Heart left ventricle (tissue), 16 donors: ENCODE measurements around the gene SNX9. TPM values are rescaled to one million over a fixed set of nuclear protein-coding genes. Genes with fewer than 3 reads are reported as not detected.

Experiments used
- ATAC-seq, 4 donors: fragments of 200-7000 bp; cut with Tn5 transposase; one replicate each; pipeline ENCODE4 v1.9.1; 2020 to 2022; ENCODE audit warnings: moderate library complexity in 4 of 4, mild to moderate bottlenecking in 3 of 4, moderate number of reproducible peaks in 1 of 4
- DNase-seq, 5 donors: peaks; one replicate each; pipeline ENCODE4 v3.0.0-alpha.2; 2020
- H3K27ac ChIP-seq, 12 donors: fragments of 200-600 bp; sonication (generic) in 4 of 12; one replicate each; pipeline versions ENCODE4 v1.5.0 to v1.8.0; 2016 to 2022; ENCODE audit warnings: mild to moderate bottlenecking in 2 of 12
- H3K27me3 ChIP-seq, 9 donors: fragments of 200-600 bp; sonication (generic) in 2 of 9; one replicate each; pipeline versions ENCODE4 v1.5.1 to v1.8.0; 2016 to 2022; ENCODE audit warnings: mild to moderate bottlenecking in 3 of 9
- H3K36me3 ChIP-seq, 9 donors: fragments of 200-600 bp; sonication (generic) in 2 of 9; one replicate each; pipeline versions ENCODE4 v1.5.0 to v1.8.0; 2018 to 2022; ENCODE audit warnings: mild to moderate bottlenecking in 2 of 9
- H3K4me1 ChIP-seq, 12 donors: fragments of 200-600 bp; sonication (generic) in 4 of 12; one replicate each; pipeline versions ENCODE4 v1.5.0 to v1.8.0; 2016 to 2022; ENCODE audit warnings: mild to moderate bottlenecking in 3 of 12
- H3K4me3 ChIP-seq, 12 donors: fragments of 200-600 bp; sonication (generic) in 4 of 12; one replicate each; pipeline versions ENCODE4 v1.5.0 to v1.8.0; 2017 to 2022; ENCODE audit warnings: mild to moderate bottlenecking in 9 of 12, moderate library complexity in 4 of 12
- H3K9me3 ChIP-seq, 12 donors: fragments of 200-600 bp; sonication (generic) in 4 of 12; one replicate each; pipeline versions ENCODE4 v1.5.0 to v1.8.0; 2016 to 2022; ENCODE audit warnings: mild to moderate bottlenecking in 1 of 12
- POLR2A ChIP-seq, 2 donors: fragments of 450-650 bp; IDR thresholded peaks; one replicate each; pipeline ENCODE4 v1.6.1; 2017; ENCODE audit warnings: antibody characterized with exemption in 2 of 2, mild to moderate bottlenecking in 2 of 2, moderate library complexity in 2 of 2
- WGBS, 4 donors: extraction: QIAGEN DNeasy Blood & Tissue Kit in 2 of 4; methylation state at CpG; one replicate each; pipeline versions ENCODE4 v1.1.5 to v1.1.7; 2013 to 2018; 5-methylcytosine and 5-hydroxymethylcytosine counted together
- intact Hi-C, 10 donors: fragments of 100-400 bp; cut with DNase I; formaldehyde crosslinking; loops; one replicate each; pipeline versions ENCODE4 v1.11.1 to v1.14.2; 2022
- polyA plus RNA-seq, 2 donors: library from polyadenylated mRNA; stranded (reverse); fragments of 200-250 nt; gene quantifications; one replicate each; pipeline ENCODE4 v1.2.3, GENCODE V29; 2013
- total RNA-seq, 9 donors: library from RNA; depleted of rRNA in 2 of 9; stranded (reverse); fragments of >200 nt in 2 of 9; fragmentation: NEBNext Ultra II Directional in 3 of 9; extraction: Animal tissue kit (Norgen Biotek cat#: 25700) in 3 of 9; gene quantifications; one replicate each; pipeline versions ENCODE4 v1.1.0 to v1.2.4, GENCODE V29; 2016 to 2023
- TF ChIP-seq, protein P1 (sequence below), 12 donors: fragments of 200-600 bp; sonication (generic) in 4 of 12; IDR thresholded peaks; one replicate each; pipeline versions ENCODE4 v1.5.0 to v1.8.0; 2018 to 2022; ENCODE audit warnings: antibody characterized with exemption in 12 of 12, mild to moderate bottlenecking in 5 of 12
- donor health status: ischemic (EF 13 %, LVEDD 7.1; RV severe dilation, severe dysfunction).
- donor health status: healthy with polysubstance abuse.
- donor health status: DM: no; HTN: yes; CAD: no.
- donor health status: DM: no; HTN: no; CAD: no.
- donor health status: ischemic (EF 25% LVEDD 6.9; RV normal size, moderate dysfunction).
- donor health status: ischemic (EF 25% LVEDD 5.7; RV mildly dilated, moderate dysfunction).
- donor health status: healthy.
- donor health status: DM: yes; HTN: yes; CAD: no.
- donor health status: ischemic (EF 35%, LVEDD 5.7; RV mildly dilated, moderate dysfunction).
- donor health status: nonischemic (EF 11% LVEDD 7.7; RV severe dilation, severe dysfunction).
- donor health status: DM: yes; HTN: yes; CAD: no.
- donor health status: PGD.
- donor health status: ischemic (EF 29% LVEDD 5.4; RV normal size, mild dysfunction).
- donor health status: nonischemic (EF 23%, LVEDD 6.1; RV moderate dilation, normal function).

SNX9 gene
- total and polyA plus RNA-seq, 11 donors, result 15.4 to 44.0 (median 30.7) TPM

DNA sequence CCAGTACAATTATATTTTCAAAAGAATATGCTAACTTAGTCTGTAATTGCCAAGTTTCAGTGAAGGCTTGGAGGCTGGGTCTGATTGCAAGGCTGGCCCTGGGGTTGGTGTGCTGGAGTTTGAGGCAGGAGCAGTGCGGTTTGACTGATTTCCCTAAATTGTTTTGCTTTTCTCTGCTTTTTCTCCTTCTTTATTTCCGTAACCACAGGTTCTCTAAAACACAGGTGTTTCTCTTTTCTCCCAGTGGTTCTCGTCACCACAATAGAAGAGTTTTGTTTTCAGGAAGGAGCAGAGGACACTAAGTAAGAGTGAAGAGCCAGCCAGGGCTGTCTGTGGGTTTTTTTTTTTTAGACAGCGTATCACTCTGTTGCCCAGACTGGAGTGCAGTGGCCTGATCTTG lies 8.2 kb upstream of the SNX9 start:
- ATAC-seq, result no peak
- H3K4me1 ChIP-seq, result peaks cover 0 to 30% (median 13%) of the 10 kb centered on the region in 12 donors
- TF ChIP-seq, protein P1, sequence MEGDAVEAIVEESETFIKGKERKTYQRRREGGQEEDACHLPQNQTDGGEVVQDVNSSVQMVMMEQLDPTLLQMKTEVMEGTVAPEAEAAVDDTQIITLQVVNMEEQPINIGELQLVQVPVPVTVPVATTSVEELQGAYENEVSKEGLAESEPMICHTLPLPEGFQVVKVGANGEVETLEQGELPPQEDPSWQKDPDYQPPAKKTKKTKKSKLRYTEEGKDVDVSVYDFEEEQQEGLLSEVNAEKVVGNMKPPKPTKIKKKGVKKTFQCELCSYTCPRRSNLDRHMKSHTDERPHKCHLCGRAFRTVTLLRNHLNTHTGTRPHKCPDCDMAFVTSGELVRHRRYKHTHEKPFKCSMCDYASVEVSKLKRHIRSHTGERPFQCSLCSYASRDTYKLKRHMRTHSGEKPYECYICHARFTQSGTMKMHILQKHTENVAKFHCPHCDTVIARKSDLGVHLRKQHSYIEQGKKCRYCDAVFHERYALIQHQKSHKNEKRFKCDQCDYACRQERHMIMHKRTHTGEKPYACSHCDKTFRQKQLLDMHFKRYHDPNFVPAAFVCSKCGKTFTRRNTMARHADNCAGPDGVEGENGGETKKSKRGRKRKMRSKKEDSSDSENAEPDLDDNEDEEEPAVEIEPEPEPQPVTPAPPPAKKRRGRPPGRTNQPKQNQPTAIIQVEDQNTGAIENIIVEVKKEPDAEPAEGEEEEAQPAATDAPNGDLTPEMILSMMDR (IDR thresholded peaks at IDR 0.05), result no peak
- TF ChIP-seq POLR2A (IDR thresholded peaks at IDR 0.05), result no peak
- H3K36me3 ChIP-seq, result no peaks in the 10 kb centered on the region
- H3K27me3 ChIP-seq, result no peaks in the 10 kb centered on the region
- DNase-seq, result no peak
- peaks cover 0 to 5% (median 0%) of the 10 kb centered on the region in 12 donors for H3K9me3 ChIP-seq
- H3K27ac ChIP-seq, result peak overlapping the region in 10 of 12 donors; percentile 7 to 91 (median 66)
- H3K4me3 ChIP-seq, result no peak overlapping the region
- intact Hi-C loops, result loop anchor here in 1 of 10 donors (5.0 kb wide), 1 partner anchor 48 kb away; no protein-coding TSS in a partner anchor
- 78 to 91% (median 87%) methylated on average over 4 of the region's 4 CpGs for WGBS, 4 donors

DNA sequence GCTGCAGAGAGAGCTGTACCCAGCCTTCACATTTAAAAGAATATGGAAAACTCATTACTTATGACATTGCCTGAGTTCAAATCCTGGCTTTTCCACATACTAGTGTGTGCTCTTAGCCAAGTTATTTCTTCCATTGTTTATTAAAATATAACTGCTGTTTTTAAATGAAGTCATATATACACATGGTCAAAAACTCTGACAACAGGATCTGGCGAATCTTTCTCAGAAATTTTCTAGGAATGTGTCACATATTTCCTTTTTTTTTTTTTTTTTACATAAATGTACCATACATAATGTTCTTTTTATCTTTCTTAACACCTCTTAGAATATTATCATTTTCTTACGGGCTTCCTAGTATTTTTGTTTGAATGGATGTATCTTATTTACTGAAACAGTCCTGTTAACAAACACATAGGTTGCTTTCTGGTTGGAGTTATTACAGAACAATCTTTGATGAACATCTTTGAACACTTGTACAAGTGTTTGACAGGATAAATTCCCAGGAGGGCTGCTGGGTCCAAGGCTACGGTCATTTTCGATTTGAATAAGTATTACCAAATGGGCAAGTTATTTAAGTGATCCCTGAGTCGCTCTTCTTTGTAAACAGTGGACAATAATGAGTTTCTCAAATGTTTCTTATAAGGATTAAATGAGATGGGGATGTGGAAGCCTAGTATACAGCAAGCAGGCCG lies 1.6 kb upstream of the SNX9 start:
- peak overlapping the region in 4 of 12 donors; percentile 18 to 98 (median 93) for H3K27ac ChIP-seq
- intact Hi-C loops, result loop anchor here in 7 of 10 donors (2.0 to 10.0 kb wide), 5 partner anchors 51 to 59 kb away; no protein-coding TSS in a partner anchor
- WGBS, 4 donors, result 54 to 66% (median 58%) methylated on average over 6 of the region's 6 CpGs

DNA sequence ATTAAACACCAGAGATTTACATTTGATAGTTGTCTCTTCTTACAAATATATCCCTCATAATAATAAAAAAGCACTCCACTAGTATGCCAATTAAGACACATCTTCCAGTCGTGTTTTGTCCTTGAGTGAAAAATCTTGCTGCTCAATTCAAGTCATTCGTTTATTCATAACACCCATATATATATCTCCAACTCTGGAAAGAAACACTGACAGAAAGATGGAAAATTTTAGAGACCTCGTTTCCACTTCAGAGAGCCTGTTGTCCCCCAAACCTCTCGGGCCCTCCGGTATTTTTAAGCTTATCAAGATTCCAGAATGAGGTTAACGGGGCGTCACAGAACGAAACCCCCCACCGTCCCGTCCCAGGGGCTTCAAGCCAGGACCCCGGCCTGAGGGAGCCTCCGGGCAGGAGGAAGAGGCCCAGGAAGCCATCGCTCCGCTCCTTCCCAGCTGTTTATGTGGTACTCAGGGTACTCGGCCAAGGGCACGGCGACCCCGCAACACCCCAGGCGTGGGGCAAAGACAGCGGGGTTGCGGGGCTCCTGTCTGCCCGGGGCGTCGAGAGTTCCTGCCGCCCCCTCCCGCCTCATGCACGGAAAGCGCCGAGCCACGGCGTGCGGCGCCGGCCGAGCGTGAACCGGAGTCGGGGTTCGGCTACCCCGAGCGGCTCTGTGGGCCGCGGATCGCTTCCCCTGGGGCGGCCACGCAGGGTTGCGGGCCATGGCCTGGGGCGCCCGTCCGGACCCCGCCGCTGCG lies 623 bp upstream of the SNX9 start:
- WGBS, 4 donors, result 8 to 25% (median 15%) methylated on average over 21 to 53 of the region's 53 CpGs
- H3K27ac ChIP-seq, result peak overlapping the region; percentile 84 to 98 (median 94)

More for the DNA sequence above, 1.6 kb upstream of the SNX9 start:
- no peaks in the 10 kb centered on the region for H3K9me3 ChIP-seq
- no peaks in the 10 kb centered on the region for H3K36me3 ChIP-seq
- H3K4me3 ChIP-seq, result peak overlapping the region in 1 of 12 donors; percentile 7
- no peaks in the 10 kb centered on the region for H3K27me3 ChIP-seq
- DNase-seq, result no peak
- TF ChIP-seq POLR2A (IDR thresholded peaks at IDR 0.05), result no peak
- TF ChIP-seq, protein P1 (IDR thresholded peaks at IDR 0.05), result no peak
- peaks cover 0 to 36% (median 20%) of the 10 kb centered on the region in 12 donors for H3K4me1 ChIP-seq
- ATAC-seq, result no peak

More for the DNA sequence above, 623 bp upstream of the SNX9 start:
- no peaks in the 10 kb centered on the region for H3K9me3 ChIP-seq
- DNase-seq (peak in 3 of 5 donors; percentile 33 to 69 (median 43)), ATAC-seq (peak in 2 of 4 donors; percentile 21 to 32)
- peaks cover 0 to 36% (median 20%) of the 10 kb centered on the region in 12 donors for H3K4me1 ChIP-seq
- intact Hi-C loops, result loop anchor here in 7 of 10 donors (2.0 to 10.0 kb wide), 5 partner anchors 50 to 60 kb away; no protein-coding TSS in a partner anchor
- peak overlapping the region; percentile 12 to 99 (median 94) for H3K4me3 ChIP-seq
- no peaks in the 10 kb centered on the region for H3K36me3 ChIP-seq
- no peaks in the 10 kb centered on the region for H3K27me3 ChIP-seq
- no peak for TF ChIP-seq POLR2A (IDR thresholded peaks at IDR 0.05)
- TF ChIP-seq, protein P1 (IDR thresholded peaks at IDR 0.05), result no peak
